ENCODE measurements around the gene ERC1. TPM values are rescaled to one million over a fixed set of nuclear protein-coding genes. Genes with fewer than 3 reads are reported as not detected.

Gene ERC1
- total RNA-seq, 2 experiments from 2014 or later = 40.1 to 49.6 TPM

GRCh38 chr12:1463073-1463905 lies 472.3 kb downstream of the ERC1 start:
- Histone ChIP-seq H3K4me3 (ENCODE audit: low read length) (no peak overlapping the region), H3K36me3 (ENCODE audit: insufficient read depth, low read length) (peaks cover 4% of the 10 kb centered on the region), H3K27ac (ENCODE audit: low read depth in 1 of 2, low read length in 2 of 2) (no peak overlapping the region), H3K9me3 (ENCODE audit: control insufficient read depth in 1 of 2, insufficient read depth in 1 of 2, low read length in 2 of 2) (no peaks in the 10 kb centered on the region), H3K4me1 (ENCODE audit: insufficient read depth, low read length) (no peaks in the 10 kb centered on the region), H3K27me3 (ENCODE audit: control insufficient read depth in 1 of 2, insufficient read depth in 2 of 2, low read length in 2 of 2) (no peaks in the 10 kb centered on the region)
- DNase-seq (no peak), ATAC-seq (ENCODE audit: poor library complexity) (no peak)
- H3K27me3 Mint-ChIP-seq = no peaks in the 10 kb centered on the region
- H3K4me3 Mint-ChIP-seq = no peak overlapping the region
- H3K4me1 Mint-ChIP-seq (ENCODE audit: low read depth) = no peaks in the 10 kb centered on the region
- peaks cover 39% of the 10 kb centered on the region for H3K36me3 Mint-ChIP-seq (ENCODE audit: low read depth)
- H3K9me3 Mint-ChIP-seq = no peaks in the 10 kb centered on the region
- ChIA-PET CTCF (no interaction called here), POLR2A (no interaction called here)
- TF ChIP-seq CTCF (IDR thresholded peaks at IDR 0.05) = no peak
- no peak overlapping the region for H3K27ac Mint-ChIP-seq
- intact Hi-C loops (cut with DNase I, micrococcal nuclease) = no loop called here

DNA sequence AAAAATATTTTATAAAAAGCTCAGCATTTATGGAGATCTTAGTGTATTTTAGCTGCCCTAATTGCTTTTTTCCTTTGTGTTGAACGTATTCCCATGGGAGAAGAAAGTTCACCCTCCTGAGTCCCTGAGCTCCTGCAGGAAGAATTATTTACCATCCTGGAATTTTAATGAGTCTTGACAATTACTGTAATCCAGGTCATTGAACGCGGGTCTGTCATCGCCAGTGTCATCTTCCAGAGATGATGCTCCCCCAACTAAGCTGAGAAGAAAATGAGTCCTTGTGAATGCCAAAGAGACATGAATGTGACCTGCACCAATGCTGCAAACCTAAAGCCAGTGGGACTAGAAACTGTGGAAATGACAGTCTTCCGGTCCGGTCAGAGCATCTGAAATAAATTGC lies 473.9 kb downstream of the ERC1 start:
- H3K9me3 ChIP-seq (ENCODE audit: control insufficient read depth in 1 of 2, insufficient read depth in 1 of 2, low read length in 2 of 2) = no peaks in the 10 kb centered on the region
- no peak overlapping the region for H3K4me3 ChIP-seq (ENCODE audit: low read length)
- peaks cover 33% of the 10 kb centered on the region for H3K36me3 Mint-ChIP-seq (ENCODE audit: low read depth)
- H3K27ac Mint-ChIP-seq = no peak overlapping the region
- H3K27me3 Mint-ChIP-seq = no peaks in the 10 kb centered on the region
- TF ChIP-seq CTCF (IDR thresholded peaks at IDR 0.05) = no peak
- ChIA-PET CTCF (no interaction called here), POLR2A (no interaction called here)
- peaks cover 4% of the 10 kb centered on the region for H3K36me3 ChIP-seq (ENCODE audit: insufficient read depth, low read length)
- H3K4me1 ChIP-seq (ENCODE audit: insufficient read depth, low read length) = no peaks in the 10 kb centered on the region
- H3K27me3 ChIP-seq (ENCODE audit: control insufficient read depth in 1 of 2, insufficient read depth in 2 of 2, low read length in 2 of 2) = no peaks in the 10 kb centered on the region
- intact Hi-C loops (cut with DNase I, micrococcal nuclease) = no loop called here
- H3K9me3 Mint-ChIP-seq = no peaks in the 10 kb centered on the region
- no peaks in the 10 kb centered on the region for H3K4me1 Mint-ChIP-seq (ENCODE audit: low read depth)
- no peak for ATAC-seq (ENCODE audit: poor library complexity)
- no peak overlapping the region for H3K4me3 Mint-ChIP-seq
- DNase-seq = no peak
- no peak overlapping the region for H3K27ac ChIP-seq (ENCODE audit: low read depth in 1 of 2, low read length in 2 of 2)

DNA sequence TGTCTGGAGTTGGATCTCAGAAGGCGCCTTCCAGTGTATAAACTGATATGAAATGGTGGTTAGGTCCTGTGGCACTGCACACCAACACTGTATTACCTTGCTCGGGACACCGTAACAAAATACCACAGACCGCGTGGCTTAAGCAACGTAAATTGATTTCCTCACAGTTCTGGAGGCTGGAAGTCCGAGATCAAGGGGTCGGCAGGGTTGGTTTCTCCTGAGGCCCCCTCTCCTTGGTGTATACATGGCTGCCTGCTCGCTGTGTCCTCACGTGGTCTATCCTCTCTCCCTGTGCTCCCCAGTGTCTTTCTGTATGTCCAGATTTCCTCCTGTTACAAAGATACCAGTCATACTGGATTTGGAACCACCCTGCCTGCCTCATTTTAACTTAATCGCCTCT lies 475.0 kb downstream of the ERC1 start:
- H3K4me1 ChIP-seq (ENCODE audit: insufficient read depth, low read length) = no peaks in the 10 kb centered on the region
- Mint-ChIP-seq H3K27me3 (no peaks in the 10 kb centered on the region), H3K4me3 (no peak overlapping the region), H3K4me1 (ENCODE audit: low read depth) (peaks cover 5% of the 10 kb centered on the region), H3K27ac (no peak overlapping the region), H3K9me3 (no peaks in the 10 kb centered on the region), H3K36me3 (ENCODE audit: low read depth) (peaks cover 26% of the 10 kb centered on the region)
- ATAC-seq (ENCODE audit: poor library complexity) (no peak), DNase-seq (no peak)
- TF ChIP-seq CTCF (IDR thresholded peaks at IDR 0.05) = no peak
- intact Hi-C loops (cut with DNase I, micrococcal nuclease) = no loop called here
- no peaks in the 10 kb centered on the region for H3K9me3 ChIP-seq (ENCODE audit: control insufficient read depth in 1 of 2, insufficient read depth in 1 of 2, low read length in 2 of 2)
- no peak overlapping the region for H3K27ac ChIP-seq (ENCODE audit: low read depth in 1 of 2, low read length in 2 of 2)
- no peaks in the 10 kb centered on the region for H3K27me3 ChIP-seq (ENCODE audit: control insufficient read depth in 1 of 2, insufficient read depth in 2 of 2, low read length in 2 of 2)
- ChIA-PET POLR2A (no interaction called here), CTCF (no interaction called here)
- H3K4me3 ChIP-seq (ENCODE audit: low read length) = no peak overlapping the region
- H3K36me3 ChIP-seq (ENCODE audit: insufficient read depth, low read length) = peaks cover 4% of the 10 kb centered on the region
